GM23338 (cell line): ENCODE results near the gene ARHGEF19.
"Not testable (repeated sequence)": the region's sequence is repeated elsewhere in the genome, so short reads cannot be mapped to it uniquely, and the experiment has no call there.

ENCODE experiments used
- CREB1 ChIP-seq: fragments of 250-450 bp; sonication (Bioruptor Pico); IDR thresholded peaks from 2 replicates; pipeline ENCODE4 v1.5.0; 2020; ENCODE audit warnings: low read depth, mild to moderate bottlenecking, moderate library complexity
- CTCF ChIP-seq, 2 experiments: fragments of 200-600 bp in 1 of 2; sonication (generic) in 1 of 2; conservative IDR thresholded peaks; 2 replicates each; pipeline versions ENCODE4 v1.5.1 to v1.6.1; 2016 to 2017; ENCODE audit warnings: antibody characterized with exemption in 2 of 2, low read depth in 2 of 2, mild to moderate bottlenecking in 2 of 2, moderate library complexity in 1 of 2
- ETS1 ChIP-seq: IDR thresholded peaks from 2 replicates; pipeline ENCODE4 v1.6.1; 2016; ENCODE audit warnings: antibody characterized with exemption
- EZH2 ChIP-seq: fragments of 200-600 bp; sonication (generic); IDR thresholded peaks from one replicate; pipeline ENCODE4 v1.8.0; 2017; ENCODE audit warnings: antibody characterized with exemption, mild to moderate bottlenecking, low read depth; ENCODE audit not compliant: unreplicated experiment
- EZH2phosphoT487 ChIP-seq: fragments of 200-600 bp; sonication (generic); IDR thresholded peaks from one replicate; pipeline ENCODE4 v1.8.1; 2018; ENCODE audit warnings: antibody characterized with exemption; ENCODE audit not compliant: unreplicated experiment
- JUNB ChIP-seq: IDR thresholded peaks from one replicate; pipeline ENCODE4 v1.6.1; 2016; ENCODE audit warnings: antibody characterized with exemption; ENCODE audit not compliant: unreplicated experiment
- NANOG ChIP-seq: IDR thresholded peaks from 2 replicates; pipeline ENCODE4 v1.6.1; 2016; ENCODE audit warnings: antibody characterized with exemption, borderline replicate concordance
- POLR2AphosphoS5 ChIP-seq: IDR thresholded peaks from 2 replicates; pipeline ENCODE4 v1.6.1; 2016; ENCODE audit warnings: antibody characterized with exemption, low read depth
- REST ChIP-seq: IDR thresholded peaks from one replicate; pipeline ENCODE4 v1.6.1; 2018; ENCODE audit warnings: antibody characterized with exemption; ENCODE audit not compliant: unreplicated experiment
- STAT1 ChIP-seq: IDR thresholded peaks from one replicate; pipeline ENCODE4 v1.6.1; 2016; ENCODE audit warnings: antibody characterized with exemption; ENCODE audit not compliant: unreplicated experiment
- ZNF114 ChIP-seq: fragments of 250-450 bp; sonication (Bioruptor Pico); IDR thresholded peaks from 2 replicates; pipeline ENCODE4 v1.5.0; 2020; ENCODE audit warnings: mild to moderate bottlenecking, moderate library complexity
- ZNF331 ChIP-seq: fragments of 250-450 bp; sonication (Bioruptor Pico); IDR thresholded peaks from 2 replicates; pipeline ENCODE4 v1.5.0; 2020; ENCODE audit warnings: low read depth, mild to moderate bottlenecking, moderate library complexity
- ZNF462 ChIP-seq: fragments of 250-450 bp; sonication (Bioruptor Pico); IDR thresholded peaks from 2 replicates; pipeline ENCODE4 v1.5.0; 2020; ENCODE audit warnings: mild to moderate bottlenecking, moderate library complexity

GRCh38 chr1:16246239-16246638, 33.8 kb upstream of the ARHGEF19 start:
- TF ChIP-seq CTCF (conservative IDR thresholded peaks at IDR 0.05; ENCODE audit: low read depth in 2 of 2); EZH2phosphoT487; EZH2; POLR2AphosphoS5; STAT1; ZNF331 (CRISPR knock-in tag); JUNB; ZNF462 (CRISPR knock-in tag); CREB1 (CRISPR knock-in tag); REST; ETS1; ZNF114 (CRISPR knock-in tag); NANOG: not testable (repeated sequence)
